Activated CD8-positive, alpha-beta memory T cell treated with anti-CD3 and anti-CD28 coated beads, Interleukin-2, amount 50 U/mL, for 24 hours (primary cell): ENCODE results near the gene SHISA3.

Experiments
- DNase-seq: peaks from one replicate; pipeline ENCODE4 v3.0.0-alpha.2; 2020; ENCODE audit errors: extremely low read depth

Gene SHISA3

DNA sequence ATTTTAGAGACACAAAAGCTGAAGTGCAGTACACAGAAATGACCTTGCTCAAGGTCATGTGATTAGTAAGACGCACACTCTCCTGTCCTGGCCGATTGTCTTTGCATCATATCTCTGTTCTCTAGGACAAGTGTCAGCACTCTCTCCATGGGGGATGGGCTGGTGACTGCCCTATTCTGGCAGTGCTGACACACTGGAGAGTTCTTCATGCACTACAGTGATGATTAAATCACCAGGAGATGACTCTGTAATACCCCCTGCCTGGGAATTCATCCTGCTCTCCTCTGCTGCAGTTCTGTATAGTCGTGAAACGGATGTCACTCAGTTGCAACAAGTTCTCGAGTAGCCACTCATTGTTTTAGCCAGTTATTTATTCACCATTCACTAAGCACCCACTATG lies 5.3 kb upstream of the SHISA3 start:
- no peak for DNase-seq

DNA sequence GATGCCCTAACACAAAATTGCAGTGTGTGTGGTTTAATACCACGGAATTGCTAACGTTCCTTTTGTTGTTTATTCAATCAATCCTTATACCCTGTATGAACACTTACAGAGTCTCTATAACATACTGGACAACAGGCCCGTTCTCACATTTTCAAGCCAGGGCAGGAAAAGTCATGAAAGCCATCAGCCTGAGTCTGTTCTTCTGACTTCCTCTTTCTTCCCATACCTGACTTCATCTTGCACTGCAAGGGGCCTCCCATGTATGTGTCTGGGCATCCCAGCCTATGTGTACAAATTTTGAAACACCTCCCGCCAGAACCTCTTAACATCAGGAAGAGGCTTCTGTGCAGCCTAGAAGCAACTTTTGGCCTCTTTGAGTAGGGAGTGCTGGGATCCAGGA lies 4.9 kb upstream of the SHISA3 start:
- no peak for DNase-seq

DNA sequence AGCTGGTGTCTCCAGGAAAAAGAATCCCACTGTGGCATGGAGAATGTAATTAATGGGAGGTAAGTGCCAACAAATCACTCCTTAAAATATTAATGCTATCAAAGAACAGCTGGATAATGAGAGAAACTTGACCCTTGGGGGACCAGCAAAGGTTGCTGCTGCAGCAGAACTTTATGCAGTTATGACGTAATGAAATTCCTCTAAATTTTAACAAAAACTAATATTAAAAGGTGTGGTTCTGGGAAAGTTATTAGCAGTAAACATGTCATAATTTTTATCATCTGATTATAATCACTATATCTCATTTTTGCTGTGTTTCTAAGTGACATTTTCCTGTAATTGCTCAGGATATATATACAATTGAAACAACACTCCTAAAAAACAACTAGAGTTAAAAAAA lies 1.7 kb upstream of the SHISA3 start:
- no peak for DNase-seq

DNA sequence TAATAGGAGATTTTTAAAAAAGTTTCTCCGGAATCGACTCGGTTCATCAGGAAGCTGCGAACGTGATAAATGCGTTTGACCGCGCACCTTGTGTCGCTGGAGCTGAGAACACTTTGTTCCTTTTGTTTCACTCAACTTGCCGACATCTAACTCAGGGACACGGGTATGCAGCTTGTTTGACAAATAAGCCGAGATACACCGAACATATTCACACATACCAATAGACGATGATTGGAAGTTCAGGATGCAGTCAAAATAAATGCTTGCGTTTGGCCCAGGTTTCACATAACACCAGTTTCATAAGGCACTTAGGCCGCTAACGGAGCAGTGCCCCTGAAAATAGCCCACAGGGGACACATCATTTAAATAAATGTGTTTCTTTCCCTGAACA lies 932 bp upstream of the SHISA3 start:
- DNase-seq: no peak

DNA sequence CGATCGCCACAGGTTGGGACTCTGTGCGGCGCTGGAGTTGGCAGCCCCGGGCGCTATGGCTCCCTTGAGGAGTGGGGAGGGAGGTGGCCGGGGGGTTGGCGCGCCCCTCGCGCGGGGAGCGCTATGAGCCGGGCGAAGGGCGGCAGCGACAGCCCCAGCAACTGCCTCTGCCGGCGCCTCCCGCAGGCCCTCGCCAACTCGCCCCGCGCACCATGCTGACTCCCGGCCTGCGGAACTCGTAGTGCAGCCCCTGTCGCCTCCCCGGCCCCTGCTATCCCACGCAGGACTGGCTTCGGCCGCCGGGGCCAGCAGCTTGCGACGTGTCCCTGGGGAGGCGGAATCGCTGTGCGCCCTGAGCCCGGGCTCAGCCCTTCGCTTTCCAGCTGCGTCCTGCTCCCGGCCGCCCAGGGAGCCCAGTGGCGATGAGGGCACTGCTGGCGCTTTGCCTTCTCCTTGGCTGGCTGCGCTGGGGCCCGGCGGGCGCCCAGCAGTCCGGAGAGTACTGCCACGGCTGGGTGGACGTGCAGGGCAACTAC lies 415 bp downstream of the SHISA3 start:
- no peak for DNase-seq

DNA sequence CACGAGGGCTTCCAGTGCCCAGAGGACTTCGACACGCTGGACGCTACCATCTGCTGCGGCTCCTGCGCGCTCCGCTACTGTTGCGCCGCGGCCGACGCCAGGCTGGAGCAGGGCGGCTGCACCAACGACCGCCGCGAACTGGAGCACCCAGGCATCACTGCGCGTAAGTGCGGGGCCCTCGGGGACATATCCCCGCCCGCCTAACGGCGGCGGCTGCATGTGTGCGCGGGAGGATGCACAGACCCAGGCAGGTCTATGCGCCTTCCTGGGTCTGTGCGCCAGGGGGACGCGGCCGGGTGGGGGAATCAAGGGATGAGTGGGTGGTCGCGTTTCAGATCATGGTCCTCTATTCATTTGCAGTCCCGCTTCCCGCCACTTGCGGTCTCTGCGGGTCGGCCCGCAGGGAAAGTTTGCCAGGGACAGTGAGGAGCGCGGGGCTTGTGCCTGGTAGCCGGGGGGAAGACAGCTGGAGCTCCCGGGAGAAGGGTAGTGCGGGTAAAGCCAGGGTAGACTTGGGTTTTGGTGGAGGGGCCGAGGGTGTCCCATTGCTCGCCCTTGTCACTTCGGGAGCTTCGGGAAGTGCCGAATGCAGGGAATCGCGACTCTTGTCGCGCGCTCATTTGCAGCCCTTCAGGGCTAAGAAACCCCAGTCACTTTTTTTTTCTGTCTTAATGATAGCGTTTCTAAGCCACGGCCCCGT lies 1.0 kb downstream of the SHISA3 start:
- DNase-seq: no peak

DNA sequence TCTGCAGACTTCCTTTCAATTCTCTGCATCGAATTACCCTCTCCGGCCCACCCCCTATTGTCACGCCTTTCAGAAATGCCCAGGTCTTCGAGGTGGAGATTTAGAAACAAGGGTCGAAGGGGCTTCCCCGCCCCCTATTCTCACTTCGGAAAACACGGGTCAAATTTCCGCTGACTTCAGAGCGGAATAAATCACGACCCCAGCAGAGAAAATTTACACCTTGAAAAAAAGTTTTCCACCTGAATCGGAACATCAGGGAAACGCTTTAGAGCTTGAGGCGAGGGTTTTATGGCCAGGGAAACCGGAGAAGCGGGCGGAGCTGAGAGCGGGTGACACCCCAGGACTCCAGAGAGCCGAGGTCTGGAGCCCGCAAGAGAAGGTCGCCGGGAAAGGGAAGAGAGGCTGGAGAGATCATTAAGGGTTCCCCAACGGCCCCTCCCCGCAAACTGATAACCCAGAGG lies 1.6 kb downstream of the SHISA3 start:
- DNase-seq: no peak

DNA sequence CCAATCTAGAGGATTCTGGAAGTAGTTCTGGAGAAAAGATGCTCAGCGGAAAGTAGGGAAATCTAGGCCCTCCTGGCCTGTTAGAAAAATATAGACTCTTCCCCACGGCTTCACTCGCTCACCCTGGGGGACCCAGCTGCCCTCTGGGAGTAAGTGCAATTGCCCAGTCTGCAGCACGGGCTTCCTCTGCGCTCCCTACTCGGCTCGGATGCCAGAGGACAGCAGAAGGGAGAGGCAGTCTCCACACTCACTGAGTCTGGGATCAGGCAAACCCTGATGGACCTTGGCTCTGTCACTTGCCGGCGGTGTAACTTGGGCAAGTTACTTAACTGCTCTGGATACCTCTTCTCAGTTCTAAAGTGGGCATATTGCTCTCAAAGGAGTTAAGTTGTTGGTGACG lies 2.1 kb downstream of the SHISA3 start:
- DNase-seq: no peak

DNA sequence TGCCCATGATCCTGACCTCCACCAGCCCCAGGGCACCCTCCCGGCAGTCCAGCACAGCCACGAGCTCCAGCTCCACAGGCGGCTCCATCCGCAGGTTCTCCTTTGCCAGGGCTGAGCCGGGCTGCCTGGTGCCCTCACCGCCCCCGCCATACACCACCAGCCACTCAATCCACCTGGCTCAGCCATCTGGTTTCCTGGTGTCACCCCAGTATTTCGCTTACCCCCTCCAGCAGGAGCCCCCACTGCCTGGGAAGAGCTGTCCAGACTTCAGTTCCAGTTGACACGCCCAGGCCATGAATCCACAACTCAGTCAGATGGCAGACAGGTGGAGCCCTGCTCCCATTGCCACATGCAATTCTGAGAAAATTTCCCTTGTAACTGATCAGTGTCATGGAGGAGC lies 3.9 kb downstream of the SHISA3 start:
- no peak for DNase-seq

DNA sequence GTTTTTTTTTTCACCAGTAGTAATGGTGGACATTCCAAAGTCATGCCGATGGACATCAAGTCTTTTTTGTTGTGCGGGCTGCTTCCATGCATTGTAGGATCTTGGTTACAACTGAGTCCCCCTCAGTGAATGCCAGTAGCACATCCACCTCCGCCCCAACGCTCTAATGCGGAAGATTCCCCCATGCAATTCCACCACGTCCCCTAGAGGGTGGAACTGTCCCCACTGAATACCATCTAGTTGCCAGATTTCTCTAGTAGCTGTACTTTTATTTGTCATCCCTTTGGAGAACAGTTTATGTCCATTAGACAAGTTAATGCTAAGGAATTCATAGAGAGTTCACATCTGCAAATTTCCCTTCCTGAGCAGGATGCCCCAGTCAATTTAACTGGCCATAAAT lies 6.7 kb downstream of the SHISA3 start:
- no peak for DNase-seq

DNA sequence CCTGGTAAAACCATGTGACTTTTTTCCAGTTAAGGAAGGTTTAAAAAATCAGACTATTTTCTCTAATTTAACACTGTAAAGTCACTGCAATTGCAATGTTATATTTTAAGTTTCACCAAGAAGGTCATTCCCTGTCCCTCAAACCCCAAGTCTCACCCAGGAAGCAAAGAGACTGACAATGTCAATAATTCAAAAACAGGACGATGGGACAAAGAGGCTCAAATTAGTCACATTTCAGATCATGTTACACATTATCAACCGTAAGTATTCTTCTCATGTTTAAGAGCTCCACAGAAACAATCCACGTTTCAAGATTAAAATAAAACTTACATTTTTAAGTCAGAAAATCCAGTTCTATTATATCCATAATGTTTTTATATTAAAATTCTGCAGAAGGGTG lies 13.2 kb downstream of the SHISA3 start:
- DNase-seq: no peak

DNA sequence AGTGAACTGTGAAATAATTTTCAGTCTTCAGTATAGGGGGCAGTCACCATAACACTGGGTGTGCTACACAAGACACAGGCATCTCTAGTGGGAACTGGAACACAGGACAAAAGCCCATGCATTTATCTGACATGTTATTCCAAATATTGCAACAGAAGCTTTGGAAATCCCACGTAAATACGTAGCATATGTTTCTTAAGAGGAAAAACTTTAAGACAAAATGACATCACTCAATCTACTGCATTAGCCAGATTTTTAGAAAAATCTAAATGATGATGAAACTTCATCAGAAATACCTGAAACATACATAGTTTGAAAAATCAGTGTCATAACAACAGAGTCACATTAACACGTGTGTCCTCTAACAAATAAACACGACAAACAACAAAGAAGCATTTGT lies 14.5 kb downstream of the SHISA3 start:
- no peak for DNase-seq

DNA sequence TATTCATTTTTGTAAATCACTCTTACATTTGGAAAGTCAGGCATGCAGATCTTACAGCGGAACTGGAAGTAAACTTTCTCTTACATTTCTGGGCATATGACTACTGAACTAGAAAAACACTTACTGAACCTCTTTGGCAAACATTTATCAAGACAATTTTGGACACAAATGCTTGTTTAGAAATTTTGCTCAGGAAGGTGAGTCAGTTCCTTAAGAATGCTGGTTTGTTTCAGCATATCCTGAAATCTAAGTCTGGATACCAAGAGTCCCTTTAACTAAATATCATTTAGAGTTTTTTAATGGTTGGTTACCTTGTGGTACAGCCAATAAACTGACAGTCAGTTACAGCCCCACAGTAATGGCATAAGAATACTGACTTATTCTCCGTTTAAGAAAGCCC lies 15.0 kb downstream of the SHISA3 start:
- no peak for DNase-seq

DNA sequence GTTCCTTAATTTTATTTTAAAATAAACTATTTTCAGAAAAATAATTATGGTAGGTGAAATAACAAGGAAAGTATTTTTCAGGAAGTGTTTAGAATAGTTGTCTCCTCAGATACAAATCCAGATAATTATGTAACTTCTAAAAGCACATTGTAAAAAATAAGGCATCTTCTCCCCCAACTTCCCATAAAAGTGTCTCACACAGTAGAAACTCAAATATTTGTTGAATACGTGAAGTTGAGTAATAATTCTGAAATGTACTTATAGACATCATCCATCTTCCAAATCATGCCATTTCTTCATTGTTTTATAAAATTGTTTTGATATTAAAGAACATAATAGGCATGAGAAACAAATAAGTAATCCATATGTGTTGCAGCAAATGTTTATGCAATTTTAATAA lies 18.0 kb downstream of the SHISA3 start:
- no peak for DNase-seq

DNA sequence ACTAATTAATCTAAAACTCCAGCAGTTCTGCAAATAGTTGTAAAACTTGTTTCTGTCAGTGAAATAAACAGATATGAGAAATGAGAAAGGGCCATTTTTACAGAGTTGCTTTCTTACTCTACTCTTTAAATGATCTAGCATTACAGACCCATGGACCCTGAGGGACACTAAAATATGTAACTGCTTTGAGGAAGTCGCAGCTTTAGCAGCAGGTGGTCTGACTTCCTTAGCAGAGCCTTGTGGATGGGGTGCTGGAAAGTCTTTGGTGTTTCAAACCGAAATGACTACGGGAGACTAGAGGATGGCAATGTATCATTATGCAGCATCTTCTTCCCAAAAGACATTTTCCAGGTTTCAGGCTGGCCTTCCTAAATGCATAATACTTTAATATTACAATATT lies 18.7 kb downstream of the SHISA3 start:
- no peak for DNase-seq

DNA sequence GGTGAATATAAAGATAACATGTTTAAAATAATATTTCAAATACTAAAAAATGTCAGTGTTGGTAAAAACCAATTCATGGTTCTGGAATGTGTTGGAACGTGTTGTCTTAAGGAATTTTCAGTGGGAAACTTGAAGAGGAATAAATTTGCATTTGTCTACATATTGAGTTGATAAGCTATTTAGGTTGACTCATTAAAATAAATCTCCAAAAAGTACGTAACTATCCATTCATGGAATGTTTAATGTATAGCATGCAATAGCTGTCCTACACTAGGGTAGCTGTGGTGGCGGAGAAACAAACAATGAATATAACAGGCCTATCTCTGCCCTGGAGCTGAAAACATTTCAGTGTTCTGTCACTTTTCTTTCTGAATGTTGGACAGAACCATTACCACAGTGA lies 20.3 kb downstream of the SHISA3 start:
- no peak for DNase-seq

DNA sequence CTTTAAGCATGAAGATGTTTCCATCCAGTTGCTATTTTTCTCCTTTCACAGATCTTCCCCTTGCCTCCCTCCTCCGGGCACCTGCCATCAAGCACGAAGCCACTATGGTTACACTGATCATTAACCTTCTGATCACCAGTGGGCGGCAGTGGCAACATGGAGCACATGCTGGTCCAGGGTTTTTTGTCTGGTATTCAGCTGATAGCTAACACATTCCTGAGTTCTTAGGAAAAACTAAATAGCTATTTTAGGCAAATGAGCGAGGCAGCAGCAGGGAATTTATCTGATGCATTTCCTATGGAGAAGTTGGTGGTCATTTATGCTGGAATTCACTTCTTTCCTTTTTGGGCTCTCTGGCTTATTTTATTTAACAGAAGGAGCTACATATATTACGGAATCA lies 22.9 kb downstream of the SHISA3 start:
- no peak for DNase-seq

DNA sequence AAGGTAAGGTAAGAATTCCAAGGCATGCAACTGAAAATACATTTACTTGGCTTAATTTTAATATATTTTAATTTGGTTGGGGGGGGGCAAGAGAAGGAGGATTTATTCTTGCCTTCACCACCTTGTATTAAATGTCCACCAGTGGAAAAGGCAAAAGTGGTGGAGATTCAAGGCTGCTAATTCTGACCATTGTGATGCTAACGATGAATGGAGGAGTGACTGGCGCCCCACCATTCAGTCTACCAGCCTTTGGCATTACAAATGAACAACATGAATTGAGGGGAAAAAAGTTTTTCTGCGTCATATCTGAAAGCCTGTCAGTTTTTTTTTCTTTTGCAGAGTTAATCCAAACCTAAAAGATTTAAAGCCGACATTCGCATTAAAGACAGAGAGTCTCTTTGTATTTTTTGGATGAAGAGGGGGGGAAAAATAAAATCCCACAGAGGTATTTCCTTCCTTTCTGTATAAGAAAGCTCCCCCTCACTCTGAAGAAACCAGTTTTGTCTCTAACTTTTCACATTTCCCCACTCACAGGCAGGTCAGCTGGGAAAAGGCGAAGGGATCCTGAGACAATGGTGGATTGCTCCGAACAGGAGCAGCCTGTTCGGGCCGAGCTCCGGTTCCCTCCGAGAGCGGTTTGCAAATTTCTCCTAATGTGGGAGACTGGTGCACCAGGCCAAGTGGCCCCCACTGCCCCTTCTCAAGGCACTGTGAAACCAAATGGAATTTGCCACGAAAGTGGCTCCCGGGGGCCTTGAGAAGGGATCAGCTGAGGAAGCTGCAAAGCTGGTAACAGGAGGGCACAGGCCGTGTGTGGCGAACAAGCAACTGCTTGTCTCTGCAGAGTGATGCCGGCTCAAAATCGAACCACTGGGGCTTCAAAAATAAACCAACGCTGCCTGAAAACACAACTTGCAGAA lies 28.1 kb downstream of the SHISA3 start:
- DNase-seq: no peak

DNA sequence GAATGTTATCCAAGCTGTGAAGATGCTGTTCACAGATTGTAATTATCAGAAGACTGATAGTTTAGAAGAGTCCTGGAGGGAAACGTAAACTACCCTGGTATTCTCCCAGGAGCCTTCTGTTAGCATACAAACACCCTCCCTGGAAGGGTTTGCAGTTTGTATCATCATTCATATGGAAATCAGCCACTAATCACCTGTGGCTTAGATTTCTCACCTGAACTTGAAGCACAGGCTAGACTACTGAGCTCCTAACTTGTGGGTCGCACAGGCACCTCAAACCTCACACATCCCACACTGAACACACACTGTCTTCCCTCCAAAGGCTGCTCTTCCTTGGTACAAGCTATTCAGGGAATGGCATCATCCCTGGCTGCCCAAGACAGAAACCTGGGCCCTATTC lies 30.7 kb downstream of the SHISA3 start:
- DNase-seq: no peak

DNA sequence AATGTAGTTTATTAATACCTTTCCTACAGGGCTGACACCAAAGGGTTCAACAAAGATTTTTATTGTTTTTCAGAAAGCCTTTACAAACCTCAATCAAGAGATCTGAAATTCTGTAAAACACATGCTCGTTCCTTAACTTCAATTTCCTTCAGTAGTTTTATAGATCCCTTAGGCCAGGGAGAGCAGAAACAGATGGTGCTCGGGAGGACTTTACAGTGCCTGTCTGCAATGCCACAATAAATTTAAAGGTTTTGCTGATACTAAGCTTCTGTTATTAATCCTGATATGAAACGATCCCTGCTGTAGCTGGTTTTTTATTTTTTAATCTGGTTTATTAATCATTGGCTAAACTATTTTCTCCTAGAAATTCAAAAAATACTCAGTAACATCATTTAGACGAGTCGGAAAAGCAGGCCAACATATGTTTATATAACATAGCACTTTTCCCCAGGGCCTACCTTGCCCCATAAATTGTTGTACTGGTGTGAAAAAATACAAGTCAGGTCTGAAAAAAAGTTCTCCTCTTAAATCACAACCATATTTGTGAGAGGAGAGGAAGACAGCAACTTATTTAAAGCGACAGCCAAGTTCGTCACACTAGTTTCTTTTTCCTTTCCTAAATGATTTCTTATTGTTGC lies 39.8 kb downstream of the SHISA3 start:
- DNase-seq: no peak

DNA sequence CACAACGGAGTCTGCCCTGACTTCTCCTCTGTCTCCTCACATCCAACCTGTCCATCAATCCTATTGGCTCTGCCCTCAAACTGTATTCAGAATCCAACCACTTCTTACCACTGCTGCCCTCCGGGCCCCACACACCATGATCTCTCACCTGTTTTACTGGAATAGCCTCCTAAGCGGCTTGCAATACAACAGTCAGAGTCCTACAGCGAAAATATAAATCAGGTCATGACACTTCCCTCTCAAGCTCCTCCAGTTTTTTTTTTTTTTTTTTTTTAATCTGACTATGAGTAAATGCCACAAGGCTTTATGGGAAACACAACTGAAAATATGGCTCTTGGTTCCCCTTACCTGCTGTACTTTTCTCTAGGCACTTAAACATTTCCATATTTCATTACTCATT lies 42.8 kb downstream of the SHISA3 start:
- DNase-seq: no peak

DNA sequence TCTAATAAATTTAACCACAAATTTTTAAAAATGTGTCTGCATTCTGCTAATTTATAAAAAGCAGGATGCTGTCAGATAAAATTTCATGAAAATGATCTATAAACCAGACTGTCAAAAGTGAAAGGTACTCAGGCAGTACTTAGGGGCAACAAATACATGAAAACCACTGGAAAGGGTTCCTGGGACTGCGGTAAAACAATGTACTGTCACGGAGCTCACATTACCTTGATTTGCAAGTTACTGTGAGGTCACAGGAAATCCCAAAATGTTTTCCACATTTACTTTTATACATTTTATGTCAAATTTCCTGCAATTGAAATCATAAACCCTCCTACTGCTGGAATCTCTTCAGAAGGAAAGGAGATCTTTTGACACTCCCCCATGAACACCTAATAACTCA lies 45.3 kb downstream of the SHISA3 start:
- no peak for DNase-seq

DNA sequence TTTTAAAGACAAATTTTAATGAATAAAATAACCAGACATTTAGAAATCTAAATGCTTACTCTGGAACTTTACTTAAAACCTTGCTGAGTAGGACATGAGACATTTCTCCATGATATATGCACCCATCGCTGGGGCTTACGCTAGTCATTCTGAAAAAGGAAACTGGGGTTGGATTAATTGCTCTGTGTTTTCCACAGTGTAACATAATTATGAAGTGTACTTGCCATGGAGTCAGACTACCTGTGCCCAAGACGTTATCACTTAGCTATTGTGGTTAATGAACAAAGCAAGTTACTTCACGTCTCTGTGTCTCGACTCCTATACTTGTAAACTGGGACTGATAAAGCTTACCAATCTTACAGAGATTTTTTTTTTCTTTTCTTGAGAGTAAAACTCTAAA lies 47.8 kb downstream of the SHISA3 start:
- no peak for DNase-seq
